Measurements from ENCODE around the gene RERG. TPM values are rescaled to one million over a fixed set of nuclear protein-coding genes. Genes with fewer than 3 reads are reported as not detected.

RERG gene
- total and polyA plus RNA-seq, 2 experiments from 2014 or later, result not detected

DNA sequence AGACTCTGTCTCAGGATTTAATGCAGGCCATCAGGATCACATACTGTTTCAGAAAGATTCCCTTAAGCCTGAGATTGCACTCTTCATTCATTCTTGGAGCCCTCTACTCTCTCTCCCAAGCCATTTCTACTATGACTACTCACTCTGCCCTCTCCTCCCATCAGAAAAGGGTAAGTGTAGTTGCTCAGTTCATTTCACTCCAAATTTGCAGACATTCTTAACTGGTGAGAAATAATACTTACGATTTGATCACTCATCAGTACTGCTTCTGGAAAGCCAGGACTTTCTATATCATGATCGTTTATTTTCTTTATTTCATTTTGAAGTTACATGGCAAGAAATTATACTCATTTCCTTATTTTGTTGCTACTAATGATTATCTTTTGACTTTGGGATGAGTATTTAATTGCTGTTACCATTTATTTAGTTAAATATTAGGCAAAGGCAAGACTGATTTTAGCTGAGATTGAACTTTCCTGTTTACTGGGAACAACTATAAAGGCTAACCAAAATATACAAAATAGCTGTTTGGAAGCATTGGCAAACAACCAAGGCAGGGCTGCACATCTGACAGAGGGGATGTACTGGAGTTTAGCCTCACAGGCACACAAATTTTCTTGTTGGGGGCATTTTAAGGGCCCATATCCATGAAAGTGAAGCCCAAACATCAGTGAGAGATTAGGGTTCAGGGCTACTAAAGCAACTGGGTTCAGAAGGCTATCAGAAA is 4.1 kb upstream of the RERG start:
- H3K9ac ChIP-seq, result no peak overlapping the region
- H3K9me3 ChIP-seq (ENCODE audit: low read depth), result no peaks in the 10 kb centered on the region
- no peaks in the 10 kb centered on the region for H4K20me1 ChIP-seq (ENCODE audit: insufficient read depth)
- no peaks in the 10 kb centered on the region for H3K9me2 ChIP-seq (ENCODE audit: insufficient read depth)
- no peak overlapping the region for H2AFZ ChIP-seq
- 38 to 42% methylated on average over 2 of the region's 2 CpGs for WGBS, 2 experiments (ENCODE audit: low coverage in 1 of 2, low lambda C conversion rate in 2 of 2, missing lambda C conversion rate in 2 of 2)
- no peaks in the 10 kb centered on the region for H3F3A ChIP-seq (ENCODE audit: insufficient read depth)
- DNase-seq, result peak; percentile 11
- H3K36me3 ChIP-seq (ENCODE audit: low read depth), result no peaks in the 10 kb centered on the region
- no peak overlapping the region for H3K4me2 ChIP-seq (ENCODE audit: unreplicated experiment)
- H3K27ac ChIP-seq, result no peak overlapping the region
- H3K4me3 ChIP-seq, result no peak overlapping the region
- no peaks in the 10 kb centered on the region for H3K79me2 ChIP-seq (ENCODE audit: insufficient read depth)
- in situ Hi-C loops (cut with MboI), result no loop called here
- TF ChIP-seq EZH2 (IDR thresholded peaks at IDR 0.05; ENCODE audit: insufficient read depth, poor library complexity, severe bottlenecking) (no peak), EZH2phosphoT487 (IDR thresholded peaks at IDR 0.05; ENCODE audit: insufficient read depth, low read depth) (no peak)
- H3K27me3 ChIP-seq (replicated peaks; ENCODE audit: insufficient read depth), result peaks cover 61% of the 10 kb centered on the region
- 0 out of 2 replicates have a peak, but pooled peaks cover 3% of the 10 kb centered on the region for H3K4me1 ChIP-seq (ENCODE audit: insufficient read depth)

DNA sequence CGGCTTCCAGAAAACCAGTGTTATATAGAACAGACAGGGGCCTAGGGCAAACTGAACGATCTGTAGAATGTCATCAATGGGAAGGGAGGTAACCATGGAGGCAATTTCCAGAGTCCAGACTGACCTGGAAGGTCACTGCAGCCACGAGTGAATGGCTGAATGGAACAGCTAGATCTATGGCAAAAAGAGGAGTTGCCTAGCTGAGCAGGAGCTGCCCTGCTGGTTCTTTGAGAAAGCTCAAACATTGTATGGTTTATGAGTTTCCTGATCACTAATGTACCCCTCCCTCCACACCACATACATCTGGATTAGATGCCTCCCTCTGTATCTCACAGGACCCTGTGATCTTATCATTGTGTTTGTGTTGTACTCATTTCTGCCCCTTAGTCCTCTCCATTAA is 1.0 kb upstream of the RERG start:
- TF ChIP-seq EZH2phosphoT487 (IDR thresholded peaks at IDR 0.05; ENCODE audit: insufficient read depth, low read depth) (no peak), EZH2 (IDR thresholded peaks at IDR 0.05; ENCODE audit: insufficient read depth, poor library complexity, severe bottlenecking) (no peak)
- DNase-seq, result no peak
- no peak overlapping the region for H2AFZ ChIP-seq
- no peak overlapping the region for H3K27ac ChIP-seq
- H3K9me2 ChIP-seq (ENCODE audit: insufficient read depth), result no peaks in the 10 kb centered on the region
- H3K4me1 ChIP-seq (ENCODE audit: insufficient read depth), result 0 out of 2 replicates have a peak, but pooled peaks cover under 1% of the 10 kb centered on the region
- H3K27me3 ChIP-seq (replicated peaks; ENCODE audit: insufficient read depth), result peaks cover 68% of the 10 kb centered on the region
- 49 to 50% methylated on average over 3 of the region's 3 CpGs for WGBS, 2 experiments (ENCODE audit: low coverage in 1 of 2, low lambda C conversion rate in 2 of 2, missing lambda C conversion rate in 2 of 2)
- in situ Hi-C loops (cut with MboI), result no loop called here
- no peaks in the 10 kb centered on the region for H3F3A ChIP-seq (ENCODE audit: insufficient read depth)
- H3K4me2 ChIP-seq (ENCODE audit: unreplicated experiment), result no peak overlapping the region
- H4K20me1 ChIP-seq (ENCODE audit: insufficient read depth), result no peaks in the 10 kb centered on the region
- no peaks in the 10 kb centered on the region for H3K9me3 ChIP-seq (ENCODE audit: low read depth)
- H3K79me2 ChIP-seq (ENCODE audit: insufficient read depth), result no peaks in the 10 kb centered on the region
- no peak overlapping the region for H3K4me3 ChIP-seq
- no peaks in the 10 kb centered on the region for H3K36me3 ChIP-seq (ENCODE audit: low read depth)
- H3K9ac ChIP-seq, result no peak overlapping the region

DNA sequence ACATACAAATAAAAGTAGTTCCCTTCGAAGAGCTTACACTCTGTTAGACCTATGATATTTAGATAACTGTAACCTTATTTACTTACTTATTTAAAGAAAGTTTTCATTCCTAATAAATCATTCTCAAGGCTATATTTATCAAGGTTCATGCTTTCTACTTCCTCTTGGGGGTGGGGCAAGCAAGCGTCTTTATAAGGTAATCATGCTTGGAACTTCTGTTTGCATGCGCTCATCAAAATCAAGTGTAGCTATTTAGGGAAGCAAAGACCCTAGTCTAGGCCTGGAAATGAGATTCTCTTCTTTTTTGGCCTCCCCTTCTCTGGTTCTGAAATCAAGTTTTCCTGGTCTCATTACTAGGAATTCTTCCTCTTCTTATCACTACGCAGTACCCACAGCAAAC is 766 bp downstream of the RERG start:
- no peaks in the 10 kb centered on the region for H3K4me1 ChIP-seq (ENCODE audit: insufficient read depth)
- no peak overlapping the region for H2AFZ ChIP-seq
- no peak overlapping the region for H3K4me3 ChIP-seq
- H3K9me3 ChIP-seq (ENCODE audit: low read depth), result no peaks in the 10 kb centered on the region
- no peak overlapping the region for H3K4me2 ChIP-seq (ENCODE audit: unreplicated experiment)
- H3F3A ChIP-seq (ENCODE audit: insufficient read depth), result no peaks in the 10 kb centered on the region
- H3K27ac ChIP-seq, result no peak overlapping the region
- no peak for DNase-seq
- H3K9me2 ChIP-seq (ENCODE audit: insufficient read depth), result no peaks in the 10 kb centered on the region
- H3K9ac ChIP-seq, result no peak overlapping the region
- in situ Hi-C loops (cut with MboI), result no loop called here
- H3K27me3 ChIP-seq (replicated peaks; ENCODE audit: insufficient read depth), result peaks cover 82% of the 10 kb centered on the region
- H3K79me2 ChIP-seq (ENCODE audit: insufficient read depth), result no peaks in the 10 kb centered on the region
- no peaks in the 10 kb centered on the region for H4K20me1 ChIP-seq (ENCODE audit: insufficient read depth)
- 72 to 73% methylated on average over 4 of the region's 4 CpGs for WGBS, 2 experiments (ENCODE audit: low coverage in 1 of 2, low lambda C conversion rate in 2 of 2, missing lambda C conversion rate in 2 of 2)
- H3K36me3 ChIP-seq (ENCODE audit: low read depth), result no peaks in the 10 kb centered on the region
- no peak for TF ChIP-seq EZH2phosphoT487 (IDR thresholded peaks at IDR 0.05; ENCODE audit: insufficient read depth, low read depth)
- TF ChIP-seq EZH2 (IDR thresholded peaks at IDR 0.05; ENCODE audit: insufficient read depth, poor library complexity, severe bottlenecking), result no peak

DNA sequence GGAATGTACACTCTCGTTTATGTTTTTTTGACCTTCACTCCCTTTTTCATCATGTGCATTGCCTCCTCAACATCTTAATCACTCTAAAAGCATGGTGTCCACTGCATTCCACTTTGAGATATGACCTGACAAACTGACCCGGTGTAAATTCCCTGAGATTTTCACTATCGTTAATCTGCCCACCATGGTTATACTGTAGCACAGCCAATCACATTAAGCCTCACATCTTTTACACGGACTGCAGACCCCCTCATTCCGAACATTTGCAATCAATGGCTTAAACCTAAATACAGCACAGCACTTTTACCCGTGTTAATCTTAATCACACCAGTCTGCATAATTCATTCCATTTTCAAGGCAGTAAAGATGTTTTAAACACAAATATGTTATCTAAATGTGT is 2.4 kb downstream of the RERG start:
- Histone ChIP-seq H3K27ac (no peak overlapping the region), H2AFZ (no peak overlapping the region), H3K4me3 (no peak overlapping the region), H3K4me1 (ENCODE audit: insufficient read depth) (no peaks in the 10 kb centered on the region), H3K4me2 (ENCODE audit: unreplicated experiment) (no peak overlapping the region), H3K9ac (no peak overlapping the region), H4K20me1 (ENCODE audit: insufficient read depth) (no peaks in the 10 kb centered on the region), H3K9me3 (ENCODE audit: low read depth) (no peaks in the 10 kb centered on the region), H3F3A (ENCODE audit: insufficient read depth) (no peaks in the 10 kb centered on the region), H3K79me2 (ENCODE audit: insufficient read depth) (no peaks in the 10 kb centered on the region), H3K9me2 (ENCODE audit: insufficient read depth) (no peaks in the 10 kb centered on the region), H3K36me3 (ENCODE audit: low read depth) (no peaks in the 10 kb centered on the region), H3K27me3 (replicated peaks; ENCODE audit: insufficient read depth) (peaks cover 82% of the 10 kb centered on the region)
- no peak for TF ChIP-seq EZH2 (IDR thresholded peaks at IDR 0.05; ENCODE audit: insufficient read depth, poor library complexity, severe bottlenecking)
- TF ChIP-seq EZH2phosphoT487 (IDR thresholded peaks at IDR 0.05; ENCODE audit: insufficient read depth, low read depth), result no peak
- DNase-seq, result no peak
- in situ Hi-C loops (cut with MboI), result no loop called here
- WGBS, 2 experiments (ENCODE audit: low coverage in 1 of 2, low lambda C conversion rate in 2 of 2, missing lambda C conversion rate in 2 of 2), result 75 to 79% methylated on average over 6 of the region's 6 CpGs
